ENCODE measurements around the gene KRTAP4-1. TPM values are rescaled to one million over a fixed set of nuclear protein-coding genes. Genes with fewer than 3 reads are reported as not detected.
"Not testable (repeated sequence)": the region's sequence is repeated elsewhere in the genome, so short reads cannot be mapped to it uniquely, and the experiment has no call there.

The KRTAP4-1 gene
- total and polyA plus RNA-seq, 12 donors: not detected

- intact Hi-C loops (cut with DNase I): no loop called here
- 30 to 51% (median 42%) methylated on average over 1 of the region's 1 CpG for WGBS, 4 donors
- TF ChIP-seq, protein P1, sequence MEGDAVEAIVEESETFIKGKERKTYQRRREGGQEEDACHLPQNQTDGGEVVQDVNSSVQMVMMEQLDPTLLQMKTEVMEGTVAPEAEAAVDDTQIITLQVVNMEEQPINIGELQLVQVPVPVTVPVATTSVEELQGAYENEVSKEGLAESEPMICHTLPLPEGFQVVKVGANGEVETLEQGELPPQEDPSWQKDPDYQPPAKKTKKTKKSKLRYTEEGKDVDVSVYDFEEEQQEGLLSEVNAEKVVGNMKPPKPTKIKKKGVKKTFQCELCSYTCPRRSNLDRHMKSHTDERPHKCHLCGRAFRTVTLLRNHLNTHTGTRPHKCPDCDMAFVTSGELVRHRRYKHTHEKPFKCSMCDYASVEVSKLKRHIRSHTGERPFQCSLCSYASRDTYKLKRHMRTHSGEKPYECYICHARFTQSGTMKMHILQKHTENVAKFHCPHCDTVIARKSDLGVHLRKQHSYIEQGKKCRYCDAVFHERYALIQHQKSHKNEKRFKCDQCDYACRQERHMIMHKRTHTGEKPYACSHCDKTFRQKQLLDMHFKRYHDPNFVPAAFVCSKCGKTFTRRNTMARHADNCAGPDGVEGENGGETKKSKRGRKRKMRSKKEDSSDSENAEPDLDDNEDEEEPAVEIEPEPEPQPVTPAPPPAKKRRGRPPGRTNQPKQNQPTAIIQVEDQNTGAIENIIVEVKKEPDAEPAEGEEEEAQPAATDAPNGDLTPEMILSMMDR (IDR thresholded peaks at IDR 0.05): no peak
- TF ChIP-seq POLR2A (IDR thresholded peaks at IDR 0.05): no peak
Observed at GRCh38 chr17:41211845-41212466, 27.2 kb upstream of the KRTAP4-1 start.

DNA sequence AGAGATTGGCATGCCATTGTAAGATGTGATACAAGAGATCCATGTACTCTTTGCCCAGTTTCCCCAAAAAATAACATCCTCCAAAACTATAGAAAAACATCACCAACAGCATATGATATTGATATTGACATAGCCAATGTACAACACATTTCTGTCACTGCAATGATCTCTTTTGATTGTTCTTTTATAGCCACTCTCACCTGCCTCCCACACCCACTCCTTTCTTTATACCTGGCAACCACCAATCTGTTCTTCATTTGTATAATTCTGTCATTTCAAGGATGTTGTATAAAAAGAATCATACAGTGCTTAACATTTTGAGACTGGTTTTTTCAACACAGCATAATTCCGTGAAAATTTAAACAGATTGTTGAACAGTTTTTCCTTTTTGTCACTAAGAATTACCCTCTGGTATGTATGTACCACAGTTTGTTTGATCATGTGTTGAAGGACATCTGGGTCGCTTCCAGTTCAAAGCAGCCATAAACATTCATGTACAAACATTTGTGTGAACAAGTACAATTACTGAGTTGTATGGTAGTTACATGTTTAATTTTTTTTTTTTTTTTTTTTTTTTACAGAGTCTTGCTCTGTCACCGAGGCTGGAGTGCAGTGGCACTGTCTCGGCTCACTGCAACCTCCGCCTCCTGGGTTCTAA, 14.8 kb upstream of the KRTAP4-1 start:
- Histone ChIP-seq H3K27me3 (no peaks in the 10 kb centered on the region), H3K9me3 (replicated peaks in 1 of 3) (no peaks in the 10 kb centered on the region), H3K27ac (no peak overlapping the region), H3K36me3 (replicated peaks in 1 of 2) (no peaks in the 10 kb centered on the region), H3K4me1 (replicated peaks in 1 of 2) (no peaks in the 10 kb centered on the region), H3K4me3 (no peak overlapping the region)
- intact Hi-C loops (cut with DNase I): no loop called here
- no peak for TF ChIP-seq POLR2A (IDR thresholded peaks at IDR 0.05)
- TF ChIP-seq, protein P1 (IDR thresholded peaks at IDR 0.05): no peak
- no peak for DNase-seq
- WGBS, 4 donors: 51 to 71% (median 61%) methylated on average over 5 of the region's 5 CpGs

More at GRCh38 chr17:41211845-41212466, 27.2 kb upstream of the KRTAP4-1 start:
- DNase-seq: no peak
- no peak overlapping the region for H3K27ac ChIP-seq
- H3K4me1 ChIP-seq (replicated peaks in 1 of 2): no peaks in the 10 kb centered on the region
- H3K27me3 ChIP-seq: peaks cover 11% of the 10 kb centered on the region
- H3K9me3 ChIP-seq (replicated peaks in 1 of 3): peaks cover 0 to 6% (median 0%) of the 10 kb centered on the region in 3 donors
- H3K4me3 ChIP-seq: no peak overlapping the region
- H3K36me3 ChIP-seq (replicated peaks in 1 of 2): no peaks in the 10 kb centered on the region

DNA sequence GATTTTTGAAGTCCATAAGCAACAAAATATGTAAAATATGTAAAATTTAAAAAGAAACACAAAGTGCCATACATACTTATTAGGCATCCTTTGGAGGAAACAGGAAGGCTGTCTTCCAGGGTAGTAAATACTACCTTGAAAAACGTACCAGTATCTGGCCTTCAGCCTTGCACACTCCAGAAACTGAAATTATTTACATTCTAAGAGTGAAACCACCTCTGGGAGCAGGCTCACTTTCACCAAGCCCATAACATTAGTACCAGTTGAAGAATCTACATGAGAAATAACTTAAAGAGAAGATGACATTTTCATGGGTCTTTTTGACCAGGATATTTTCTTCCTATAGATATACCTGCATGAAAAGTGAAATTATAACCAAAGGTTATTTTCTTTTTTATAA, 11.4 kb upstream of the KRTAP4-1 start:
- DNase-seq: no peak
- Histone ChIP-seq H3K9me3 (replicated peaks in 1 of 3) (no peaks in the 10 kb centered on the region), H3K27me3 (no peaks in the 10 kb centered on the region), H3K36me3 (replicated peaks in 1 of 2) (no peaks in the 10 kb centered on the region), H3K4me1 (replicated peaks in 1 of 2) (no peaks in the 10 kb centered on the region), H3K4me3 (no peak overlapping the region), H3K27ac (no peak overlapping the region)
- 19 to 35% (median 26%) methylated on average over 1 of the region's 1 CpG for WGBS, 4 donors
- intact Hi-C loops (cut with DNase I): no loop called here
- TF ChIP-seq POLR2A (IDR thresholded peaks at IDR 0.05): no peak
- TF ChIP-seq, protein P1 (IDR thresholded peaks at IDR 0.05): no peak

DNA sequence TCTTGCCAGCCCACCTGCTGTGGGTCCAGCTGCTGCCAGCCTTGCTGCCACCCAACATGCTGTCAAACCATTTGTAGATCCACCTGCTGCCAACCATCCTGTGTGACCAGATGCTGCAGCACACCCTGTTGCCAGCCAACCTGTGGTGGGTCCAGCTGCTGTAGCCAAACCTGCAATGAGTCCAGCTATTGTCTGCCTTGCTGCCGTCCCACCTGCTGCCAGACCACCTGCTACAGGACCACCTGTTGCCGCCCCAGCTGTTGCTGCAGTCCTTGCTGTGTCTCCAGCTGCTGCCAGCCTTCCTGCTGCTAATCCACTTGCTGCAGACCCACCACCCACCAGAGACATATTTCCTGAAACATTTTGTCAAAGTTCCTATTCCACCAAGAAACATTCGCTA, 5.6 kb upstream of the KRTAP4-1 start:
- Histone ChIP-seq H3K27ac (no peak overlapping the region), H3K4me1 (replicated peaks in 1 of 2) (no peaks in the 10 kb centered on the region), H3K27me3 (no peaks in the 10 kb centered on the region), H3K4me3 (no peak overlapping the region), H3K36me3 (replicated peaks in 1 of 2) (no peaks in the 10 kb centered on the region), H3K9me3 (replicated peaks in 1 of 3) (peaks cover 0 to 3% (median 0%) of the 10 kb centered on the region in 3 donors)
- intact Hi-C loops (cut with DNase I): no loop called here
- no peak for DNase-seq
- TF ChIP-seq, protein P1 (IDR thresholded peaks at IDR 0.05): no peak
- no peak for TF ChIP-seq POLR2A (IDR thresholded peaks at IDR 0.05)
- WGBS, 4 donors: 72 to 85% (median 84%) methylated on average over 2 to 3 of the region's 3 CpGs

DNA sequence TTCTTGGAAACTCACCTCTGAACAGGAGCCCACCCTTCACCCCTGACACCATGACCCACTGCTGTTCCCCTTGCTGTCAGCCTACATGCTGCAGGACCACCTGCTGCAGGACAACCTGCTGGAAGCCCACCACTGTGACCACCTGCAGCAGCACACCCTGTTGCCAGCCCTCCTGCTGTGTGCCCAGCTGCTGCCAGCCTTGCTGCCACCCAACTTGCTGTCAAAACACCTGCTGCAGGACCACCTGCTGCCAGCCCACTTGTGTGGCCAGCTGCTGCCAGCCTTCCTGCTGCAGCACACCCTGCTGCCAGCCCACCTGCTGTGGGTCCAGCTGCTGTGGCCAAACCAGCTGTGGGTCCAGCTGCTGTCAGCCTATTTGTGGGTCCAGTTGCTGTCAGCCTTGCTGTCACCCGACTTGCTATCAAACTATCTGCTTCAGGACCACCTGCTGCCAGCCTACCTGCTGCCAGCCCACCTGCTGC, 5.2 kb upstream of the KRTAP4-1 start, which contains the start of gene KRTAP9-1:
Gene KRTAP9-1, plus strand, starts transcription at position 51 of the 482 bp plus-strand sequence. Its CDS starts 0 bp downstream, at position 51.
- H3K9me3 ChIP-seq (replicated peaks in 1 of 3); DNase-seq; H3K4me1 ChIP-seq (replicated peaks in 1 of 2); H3K4me3 ChIP-seq; intact Hi-C loops (cut with DNase I); H3K36me3 ChIP-seq (replicated peaks in 1 of 2); H3K27me3 ChIP-seq; H3K27ac ChIP-seq: not testable (repeated sequence)
- WGBS, 4 donors: 71 to 76% methylated on average over 1 of the region's 1 CpG; no CpG with 5 or more reads in 2 of the 4 donors

Data from adrenal gland (tissue), 12 donors.